Measurements from ENCODE around the gene MAPK8IP2. TPM values are rescaled to one million over a fixed set of nuclear protein-coding genes. Genes with fewer than 3 reads are reported as not detected.
"Not testable (repeated sequence)": the region's sequence is repeated elsewhere in the genome, so short reads cannot be mapped to it uniquely, and the experiment has no call there.

MAPK8IP2 gene
- polyA plus RNA-seq, 1 of the 3 experiments (the other 2 are of a cell fraction): 2.7 TPM

GRCh38 chr22:50607659-50608020 is 7.0 kb downstream of the MAPK8IP2 start:
- DNase-seq: no peak
- no peaks in the 10 kb centered on the region for H3K27me3 ChIP-seq (ENCODE audit: insufficient read depth)
- WGBS (ENCODE audit: low lambda C conversion rate): 58% methylated on average over 6 of the region's 6 CpGs

GRCh38 chr22:50608058-50608840 is 7.7 kb downstream of the MAPK8IP2 start:
- H3F3A ChIP-seq (replicated peaks; ENCODE audit: insufficient read depth); H3K4me2 ChIP-seq; H3K4me1 ChIP-seq (ENCODE audit: control insufficient read depth in 1 of 2, insufficient read depth in 2 of 2, low read depth in 1 of 2, low read length in 1 of 2); DNase-seq; H2AFZ ChIP-seq (ENCODE audit: low read depth); H3K4me3 ChIP-seq (ENCODE audit: low read depth in 2 of 2, low read length in 1 of 2); H3K9ac ChIP-seq; CTCF ChIA-PET; H3K27ac ChIP-seq (ENCODE audit: low read depth in 2 of 2, low read length in 1 of 2); H3K27me3 ChIP-seq (ENCODE audit: insufficient read depth); H3K9me2 ChIP-seq; H3K79me2 ChIP-seq (ENCODE audit: insufficient read depth); H3K36me3 ChIP-seq (replicated peaks in 1 of 2; ENCODE audit: control insufficient read depth in 1 of 2, insufficient read depth in 2 of 2, low read length in 1 of 2); H3K9me3 ChIP-seq; H4K20me1 ChIP-seq (ENCODE audit: insufficient read depth): not testable (repeated sequence)
- 81% methylated on average over 37 of the region's 39 CpGs for WGBS (ENCODE audit: low lambda C conversion rate)
- POLR2A ChIA-PET: interaction anchor here (0.5 kb wide), 1 partner anchor 12 kb away, joined by 3 read pairs; no protein-coding TSS in a partner anchor

More at GRCh38 chr22:50607659-50608020, 7.0 kb downstream of the MAPK8IP2 start:
- no peak overlapping the region for H3K4me3 ChIP-seq (ENCODE audit: low read depth in 2 of 2, low read length in 1 of 2)
- no peak overlapping the region for H3K9ac ChIP-seq
- H4K20me1 ChIP-seq (ENCODE audit: insufficient read depth): no peaks in the 10 kb centered on the region
- H3K36me3 ChIP-seq (replicated peaks in 1 of 2; ENCODE audit: control insufficient read depth in 1 of 2, insufficient read depth in 2 of 2, low read length in 1 of 2): no peaks in the 10 kb centered on the region
- no peaks in the 10 kb centered on the region for H3K79me2 ChIP-seq (ENCODE audit: insufficient read depth)
- H3K4me2 ChIP-seq: no peak overlapping the region
- no peaks in the 10 kb centered on the region for H3K9me3 ChIP-seq
- no peak overlapping the region for H3K27ac ChIP-seq (ENCODE audit: low read depth in 2 of 2, low read length in 1 of 2)
- H3K9me2 ChIP-seq: no peaks in the 10 kb centered on the region
- ChIA-PET POLR2A (no interaction called here), CTCF (interaction anchor here (1.9 kb wide), 1 partner anchor 13 kb away, joined by 12 read pairs; no protein-coding TSS in a partner anchor)
- H2AFZ ChIP-seq (ENCODE audit: low read depth): no peak overlapping the region
- TF ChIP-seq IRF3 (IDR thresholded peaks at IDR 0.05; ENCODE audit: low read depth, low read length) (no peak), TAF1 (IDR thresholded peaks at IDR 0.05; ENCODE audit: borderline replicate concordance, low read depth, low read length) (no peak), CTCF (IDR thresholded peaks at IDR 0.05) (no peak), REST (IDR thresholded peaks at IDR 0.05; ENCODE audit: low read depth, low read length) (no peak), SMC3 (IDR thresholded peaks at IDR 0.05; ENCODE audit: low read depth, low read length) (no peak), NFIC (IDR thresholded peaks at IDR 0.05; ENCODE audit: borderline replicate concordance) (no peak), NRF1 (IDR thresholded peaks at IDR 0.05; ENCODE audit: low read depth, low read length) (no peak), MEF2A (IDR thresholded peaks at IDR 0.05; ENCODE audit: borderline replicate concordance, low read depth) (no peak), YY1 (IDR thresholded peaks at IDR 0.05; ENCODE audit: low read depth) (no peak), FOSL2 (IDR thresholded peaks at IDR 0.05; ENCODE audit: borderline replicate concordance, low read depth) (no peak), USF1 (IDR thresholded peaks at IDR 0.05; ENCODE audit: borderline replicate concordance, low read depth) (no peak)
- no peaks in the 10 kb centered on the region for H3F3A ChIP-seq (replicated peaks; ENCODE audit: insufficient read depth)
- H3K4me1 ChIP-seq (ENCODE audit: control insufficient read depth in 1 of 2, insufficient read depth in 2 of 2, low read depth in 1 of 2, low read length in 1 of 2): no peaks in the 10 kb centered on the region
